LHCN-M2 (cell line): ENCODE data around the gene C14orf132. TPM values are rescaled to one million over a fixed set of nuclear protein-coding genes. Genes with fewer than 3 reads are reported as not detected.
A peak's percentile ranks its signal among the peaks of the same experiment; 100 is the strongest.

Experiments
- DNase-seq: peaks from one replicate; pipeline ENCODE4 v3.0.0-alpha.2; 2012; ENCODE audit warnings: low read depth
- total RNA-seq: library from RNA; depleted of rRNA; stranded (reverse); fragments of >200 nt; gene quantifications from 2 replicates; pipeline ENCODE4 v1.2.3, GENCODE V29; 2014

Gene C14orf132
- total RNA-seq, 1 experiment from 2014 or later: 7.9 TPM

DNA sequence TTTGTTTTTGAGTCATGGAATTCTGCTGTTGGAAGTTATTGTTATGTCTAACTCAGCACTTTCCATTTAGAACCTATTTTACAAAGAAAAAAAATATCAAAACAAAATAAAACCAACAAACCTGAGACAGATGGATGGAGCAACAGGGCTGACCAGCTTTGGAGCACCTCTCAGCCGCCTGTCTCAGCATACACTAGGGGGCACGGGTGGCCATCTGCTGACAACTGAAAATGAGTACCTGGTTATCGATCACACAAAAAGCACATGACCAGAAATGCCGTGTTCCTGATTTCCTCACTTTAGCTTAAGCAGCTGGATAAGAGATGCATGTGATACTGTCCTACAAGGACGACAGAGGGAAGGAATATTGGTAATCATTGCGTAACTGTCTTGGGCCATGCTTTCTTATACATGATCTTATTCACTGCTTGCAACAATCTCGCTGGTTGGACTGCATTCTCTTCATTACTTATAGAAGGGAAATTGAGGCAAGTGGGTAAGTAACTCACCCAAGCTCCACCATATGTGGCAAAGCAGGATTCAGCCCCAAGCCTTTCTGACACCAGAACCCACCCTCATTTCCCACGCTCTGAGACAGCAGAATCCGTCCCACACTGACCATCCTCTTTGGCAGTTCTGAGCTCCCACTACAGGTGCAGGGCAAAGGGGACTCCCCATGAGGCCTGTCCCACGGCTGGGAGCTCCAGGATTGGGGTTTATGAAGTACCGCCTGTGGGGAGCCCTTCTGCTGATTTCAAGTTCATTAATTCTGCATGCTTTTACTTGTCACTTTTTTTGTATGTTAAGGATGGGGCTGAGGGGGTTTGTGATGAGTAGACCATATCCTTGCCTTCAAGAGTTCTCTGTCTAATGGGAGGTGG lies 43.5 kb downstream of the C14orf132 start:
- no peak for DNase-seq

DNA sequence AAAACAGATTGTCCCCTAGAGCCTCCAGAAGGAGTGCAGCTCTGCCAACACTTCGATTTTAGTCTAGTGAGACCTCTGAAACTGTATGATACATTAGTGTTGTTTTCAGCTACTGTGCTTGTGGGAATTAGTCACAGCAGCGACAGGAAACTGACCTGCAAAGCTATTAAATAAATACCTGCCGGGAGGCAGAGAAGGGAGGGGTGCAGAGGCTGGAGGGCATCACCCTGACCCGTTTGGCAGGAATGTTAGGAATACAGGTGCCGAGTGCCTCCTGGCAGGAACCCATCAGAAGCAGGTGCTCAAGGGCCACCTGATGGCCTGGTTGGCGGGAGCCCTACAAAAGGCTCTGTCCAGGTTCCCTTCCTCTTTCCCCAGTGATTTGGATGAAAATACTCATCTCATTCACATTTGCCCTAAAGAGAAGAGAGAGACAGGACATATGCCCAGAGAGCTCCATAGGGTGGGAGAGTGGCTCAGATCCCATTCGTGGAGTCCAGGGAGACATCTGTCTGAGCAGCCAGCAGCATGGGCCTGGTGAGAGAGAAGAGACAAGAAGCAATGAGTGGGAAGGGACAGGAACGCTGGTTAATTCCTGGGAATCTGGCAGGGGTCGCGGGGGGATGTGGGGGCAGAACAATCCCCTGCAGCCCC lies 44.6 kb downstream of the C14orf132 start:
- DNase-seq: no peak

DNA sequence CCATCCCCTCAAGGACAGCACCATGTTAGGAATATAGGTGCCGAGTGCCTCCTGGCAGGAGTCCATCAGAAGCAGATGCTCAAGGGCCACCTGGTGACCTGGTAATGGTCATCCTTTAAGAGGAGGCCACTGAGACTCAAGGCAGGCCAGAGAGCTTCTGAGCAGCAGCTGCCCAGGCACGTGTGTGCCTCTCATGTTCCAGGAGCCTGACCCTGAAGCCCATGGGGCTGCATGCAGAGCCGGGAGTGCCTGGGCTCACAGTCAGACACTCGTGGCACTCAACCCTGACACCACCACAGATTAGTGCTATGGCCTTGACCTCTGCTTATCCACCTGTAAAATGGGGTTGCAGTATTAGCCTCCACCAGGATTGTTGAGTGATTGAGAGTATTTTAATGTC lies 45.6 kb downstream of the C14orf132 start:
- DNase-seq: no peak

DNA sequence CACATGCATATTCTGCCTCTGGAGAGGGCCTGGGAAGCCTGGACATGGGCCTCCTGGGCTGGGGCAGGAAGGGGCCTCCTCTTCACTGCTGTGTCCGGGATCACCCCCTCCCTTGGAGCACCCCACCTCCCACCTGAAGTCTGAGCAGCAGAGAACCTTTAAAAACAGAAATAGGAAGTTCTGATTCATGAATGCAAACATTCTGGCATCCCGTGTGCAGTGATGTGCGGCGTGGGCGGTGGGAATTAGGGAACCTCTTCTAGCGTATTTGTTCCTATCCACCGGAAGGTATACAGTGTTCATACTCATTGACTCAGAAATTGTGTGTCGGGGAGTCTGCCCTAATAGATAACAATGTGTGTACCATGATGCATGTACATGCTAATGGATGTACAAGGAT lies 46.2 kb downstream of the C14orf132 start:
- no peak for DNase-seq

DNA sequence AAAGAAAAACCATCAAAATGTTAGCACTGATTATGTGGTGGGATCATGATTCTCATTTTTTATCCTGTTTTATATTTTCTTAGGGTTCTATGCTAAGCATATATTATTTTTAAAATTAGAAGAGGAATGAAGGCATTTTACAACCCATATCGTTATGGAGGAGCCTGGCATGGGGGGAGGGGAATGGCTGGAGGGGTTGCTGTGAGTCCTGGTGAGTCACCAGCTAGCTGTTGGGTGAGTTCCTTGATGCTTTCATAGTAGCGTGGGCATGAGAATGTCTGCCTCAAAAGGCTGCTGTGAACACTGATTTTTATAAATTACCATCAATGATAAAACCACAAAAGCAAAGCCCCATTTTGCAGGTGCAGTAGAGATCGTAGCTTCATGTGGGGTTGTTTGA lies 46.9 kb downstream of the C14orf132 start:
- peak; percentile 84 for DNase-seq

DNA sequence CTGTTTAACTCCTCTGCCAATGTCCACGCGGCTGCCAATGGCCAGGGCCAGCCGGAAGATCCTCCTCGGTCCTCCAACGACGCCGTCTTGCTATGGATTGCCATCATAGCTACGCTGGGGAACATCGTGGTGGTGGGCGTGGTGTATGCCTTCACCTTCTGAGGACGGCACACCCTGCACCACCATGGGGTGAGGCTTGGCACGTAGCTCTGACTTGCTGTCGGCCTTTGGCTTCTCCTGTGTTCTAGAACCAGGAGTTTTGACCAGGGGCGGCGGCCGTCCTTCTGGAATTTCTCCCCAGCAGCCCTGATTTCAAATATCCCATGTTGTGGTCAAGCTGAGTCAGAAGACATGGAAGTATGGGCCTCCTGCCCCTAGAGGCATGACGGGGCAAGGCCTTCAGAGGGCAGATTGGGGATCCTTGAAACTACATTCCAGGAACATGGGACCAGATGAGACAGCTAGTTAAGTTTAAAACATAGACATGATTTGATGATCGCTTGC lies 47.5 kb downstream of the C14orf132 start:
- peak; percentile 82 for DNase-seq

DNA sequence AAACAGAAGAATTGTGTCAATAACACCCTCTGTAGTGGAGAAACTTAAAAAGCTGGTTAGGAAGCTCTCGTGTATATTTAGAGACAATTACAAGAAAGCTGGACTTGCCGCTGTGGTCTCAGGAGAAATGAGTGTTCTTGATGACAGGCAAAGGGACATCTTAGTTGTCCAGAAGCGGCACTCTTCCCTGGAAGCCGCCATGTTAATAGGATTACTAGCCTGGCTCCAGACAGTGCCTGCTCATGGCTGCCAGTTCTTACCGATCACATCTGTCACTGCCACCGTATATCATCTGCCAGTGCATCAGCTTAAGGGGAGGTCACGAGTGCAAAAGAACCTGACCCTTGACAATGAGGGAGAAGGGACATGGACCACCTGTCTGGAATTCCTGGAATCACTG lies 48.9 kb downstream of the C14orf132 start:
- no peak for DNase-seq

DNA sequence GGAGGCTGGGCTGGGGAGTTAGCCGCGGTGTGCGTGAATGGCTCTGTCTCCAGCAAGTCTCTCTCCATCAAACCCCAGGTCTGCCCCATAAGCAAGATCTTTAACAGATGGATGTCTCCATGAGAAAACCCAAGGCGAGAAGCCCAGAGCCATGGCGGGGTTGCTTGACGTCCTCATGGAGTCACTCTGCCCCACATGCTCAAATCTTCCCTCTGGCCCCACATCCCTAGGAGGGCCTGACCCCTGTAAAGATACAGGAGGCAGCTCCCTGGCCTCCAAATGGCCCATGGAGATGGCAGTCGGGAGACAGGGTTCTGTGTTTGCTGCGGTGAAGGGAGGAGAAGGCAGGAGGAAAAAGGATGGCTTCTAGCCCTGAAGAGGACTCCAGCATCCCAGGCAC lies 49.3 kb downstream of the C14orf132 start:
- no peak for DNase-seq

DNA sequence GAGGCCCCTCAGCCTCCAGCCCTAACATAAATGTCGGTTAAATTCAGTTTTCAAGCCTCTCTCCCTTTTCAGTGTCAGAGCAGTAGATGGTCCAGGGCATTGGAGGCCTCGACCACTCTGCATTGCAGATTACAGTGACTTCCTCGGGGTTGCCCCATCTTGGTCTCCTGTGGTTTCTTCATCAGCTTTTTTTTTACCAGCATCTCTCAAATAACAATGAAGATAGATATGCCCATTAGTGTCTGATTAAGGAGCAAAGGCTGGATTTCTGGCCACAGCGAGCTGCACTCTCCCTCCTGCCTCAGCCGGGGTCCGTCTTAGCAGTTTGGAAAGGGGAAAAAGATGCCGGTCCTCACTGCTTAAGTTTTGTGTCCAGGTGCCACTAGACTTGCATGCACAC lies 49.7 kb downstream of the C14orf132 start:
- no peak for DNase-seq

DNA sequence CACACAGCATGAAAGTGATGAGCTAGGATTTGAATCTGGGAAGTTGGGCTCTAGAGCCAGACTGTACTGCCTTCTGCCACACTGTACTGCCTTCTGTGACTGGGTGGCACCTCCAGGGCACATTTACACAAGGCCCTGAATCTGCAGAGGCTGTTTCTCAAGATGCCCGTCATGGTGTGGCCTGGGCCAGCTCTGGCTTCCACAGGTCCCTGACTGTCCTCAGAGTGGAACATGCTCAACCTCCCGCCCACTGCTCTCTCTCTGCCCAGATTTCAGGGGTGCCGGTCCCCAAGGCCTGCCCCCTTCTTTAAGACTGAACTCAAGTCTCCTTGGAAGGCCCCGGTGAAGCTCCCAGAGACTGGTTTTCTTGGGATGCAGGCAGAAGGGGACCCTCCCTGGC lies 50.2 kb downstream of the C14orf132 start:
- DNase-seq: no peak

DNA sequence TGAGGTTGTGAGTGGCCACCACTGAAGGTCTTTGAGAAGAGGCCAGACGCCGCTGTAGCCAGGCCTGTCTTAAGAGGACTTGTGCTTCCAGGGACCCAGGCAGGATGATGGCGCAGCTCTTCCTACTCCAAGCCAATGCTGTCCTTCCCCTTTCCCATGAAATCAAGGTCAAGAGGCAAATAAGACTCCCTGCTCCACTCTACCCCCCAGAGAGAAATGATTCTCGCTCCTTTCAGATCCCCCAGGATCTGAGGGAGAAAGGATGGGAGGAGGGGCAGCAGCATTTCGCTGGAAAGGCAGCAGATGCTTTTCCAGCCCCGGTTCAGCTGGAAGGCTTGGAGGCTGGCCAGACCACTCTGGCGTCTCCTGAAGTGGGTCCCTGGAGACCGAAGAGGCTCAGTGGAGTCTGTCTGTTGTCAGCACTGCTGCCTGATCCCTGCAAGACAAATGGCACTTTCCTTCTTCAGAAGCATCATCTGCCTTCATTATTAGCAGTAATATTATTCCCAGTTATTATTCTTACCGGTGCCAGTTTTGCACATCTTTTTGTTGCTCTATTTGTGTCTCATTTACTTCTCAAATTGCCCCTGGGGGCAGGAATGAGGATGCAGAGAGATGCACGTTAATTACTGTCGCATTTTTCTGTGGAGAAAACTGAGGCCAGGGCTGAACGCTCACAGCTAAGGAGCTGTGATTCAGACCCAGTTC lies 51.4 kb downstream of the C14orf132 start:
- DNase-seq: peak; percentile 86

DNA sequence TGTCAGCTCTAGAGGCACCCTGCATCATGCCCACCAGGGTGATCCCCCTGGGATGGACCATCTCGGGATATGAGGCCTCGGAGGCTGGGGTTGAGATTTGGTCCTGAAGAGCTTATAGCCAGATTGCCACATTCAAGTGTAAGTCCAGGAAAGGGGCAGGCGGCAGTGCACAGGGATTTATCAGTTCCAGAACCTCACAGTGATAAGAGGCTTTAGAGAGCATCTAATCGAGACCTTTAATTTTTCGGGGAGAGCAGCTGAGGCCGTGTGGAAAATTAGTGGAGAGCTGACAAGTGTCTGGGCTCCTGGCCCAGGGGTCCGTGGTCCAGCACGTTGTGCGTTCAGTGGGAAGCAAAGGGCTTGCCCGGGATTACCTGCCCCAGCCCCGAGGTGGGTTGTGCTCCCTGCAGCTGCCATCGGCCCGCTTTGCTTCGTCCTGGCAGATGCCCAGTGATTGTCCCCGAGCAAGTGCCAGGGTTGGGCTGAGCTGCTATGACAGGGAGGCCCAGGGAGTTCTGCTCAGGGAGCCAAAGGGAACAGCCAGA lies 52.1 kb downstream of the C14orf132 start:
- no peak for DNase-seq

DNA sequence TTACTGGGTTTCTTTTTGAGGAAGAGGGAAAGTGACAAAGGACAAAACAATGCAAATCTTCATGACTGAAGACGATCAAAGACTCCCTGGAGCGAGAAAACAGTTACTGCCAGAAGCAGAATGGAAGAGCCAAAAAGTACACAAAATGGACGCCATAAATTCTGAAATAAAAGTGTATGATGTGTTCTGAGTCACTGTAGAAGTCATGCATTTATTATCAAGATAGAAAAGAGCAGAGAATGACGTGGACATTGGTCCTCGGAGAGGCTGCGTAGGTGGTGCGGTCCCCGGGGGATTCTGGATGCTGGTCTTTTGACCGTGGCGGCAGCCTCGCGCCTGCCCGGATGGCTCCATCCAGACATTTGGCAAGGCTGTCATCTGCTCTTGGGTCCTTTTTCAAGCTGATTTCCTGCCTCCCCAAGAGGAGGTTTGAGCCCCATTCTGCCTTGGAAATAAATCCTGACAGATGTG lies 52.8 kb downstream of the C14orf132 start:
- DNase-seq: no peak

DNA sequence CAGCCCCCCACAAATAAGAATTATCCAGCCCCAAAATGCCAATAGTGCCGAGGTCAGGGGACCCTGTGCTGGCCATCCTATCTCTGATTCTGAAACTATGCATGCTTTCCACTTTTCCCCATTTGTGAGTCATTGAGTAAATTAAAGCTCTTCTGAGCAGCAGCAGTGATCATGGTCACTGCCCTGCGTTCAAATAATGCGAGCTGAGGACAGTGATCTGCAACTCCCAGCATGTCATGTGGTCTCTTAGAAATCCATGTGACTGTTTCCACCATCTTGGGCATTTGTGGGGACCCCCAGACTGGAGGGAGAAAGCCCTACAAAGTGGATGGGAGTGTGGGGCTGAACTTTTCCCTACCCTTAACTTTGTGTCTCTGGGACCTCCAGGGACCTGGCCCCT lies 53.8 kb downstream of the C14orf132 start:
- DNase-seq: no peak

DNA sequence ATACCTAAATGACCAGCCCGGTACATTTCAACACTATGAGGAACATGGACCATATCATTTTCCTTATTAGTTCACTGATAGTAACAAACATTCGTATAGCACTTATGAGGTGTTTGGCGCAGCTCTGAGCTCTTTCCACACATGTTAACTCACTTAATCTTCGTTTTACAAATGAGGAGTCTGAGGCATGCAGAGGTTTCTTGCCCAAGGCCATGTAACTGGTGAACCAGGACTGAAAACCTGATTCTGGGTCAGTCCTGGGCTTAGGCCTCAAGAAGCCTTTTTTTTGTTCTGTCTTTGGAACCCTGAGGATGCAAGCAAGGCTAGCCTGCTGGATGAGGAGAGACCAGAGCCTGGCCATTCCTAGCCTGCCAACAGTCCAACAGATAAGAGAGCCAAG lies 55.0 kb downstream of the C14orf132 start:
- no peak for DNase-seq

DNA sequence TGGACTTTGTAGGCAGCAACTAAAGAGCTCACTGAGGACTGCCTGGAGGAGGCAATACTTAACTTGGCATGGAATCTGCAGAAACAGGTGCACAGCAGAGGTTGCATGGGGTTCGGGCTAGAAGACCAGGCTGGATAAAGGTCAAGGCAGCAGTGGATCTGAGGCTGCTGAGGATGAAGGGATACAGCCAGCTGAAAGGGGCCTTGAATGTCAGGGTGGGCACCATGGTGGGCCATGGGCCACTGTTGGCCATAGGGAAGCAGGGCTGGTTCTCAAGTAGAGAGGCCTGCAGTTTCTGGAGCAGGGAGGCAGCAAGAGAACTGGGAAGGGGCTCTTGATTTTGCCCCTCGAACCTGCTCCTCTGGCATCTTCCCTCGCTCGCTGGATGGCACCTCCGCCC lies 55.5 kb downstream of the C14orf132 start:
- DNase-seq: no peak

DNA sequence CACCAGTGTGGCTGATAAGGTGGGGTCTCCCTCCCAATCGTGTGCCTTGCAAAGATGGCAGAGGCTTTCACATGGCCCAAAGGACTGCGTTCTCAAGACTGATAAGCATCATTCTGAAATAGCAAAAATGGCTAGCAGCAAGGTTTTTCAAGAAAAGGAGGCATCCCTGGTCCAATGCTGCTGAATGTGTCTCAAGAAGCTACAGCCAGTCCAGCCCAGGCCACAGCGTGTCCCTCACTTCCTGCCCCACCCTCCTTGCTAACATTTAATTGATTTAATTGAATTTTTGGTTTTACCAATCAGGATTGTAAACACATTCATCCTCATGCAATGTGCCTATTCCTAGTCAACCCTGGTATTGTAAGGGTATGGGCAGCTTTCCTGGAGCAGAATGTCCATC lies 55.9 kb downstream of the C14orf132 start:
- no peak for DNase-seq

DNA sequence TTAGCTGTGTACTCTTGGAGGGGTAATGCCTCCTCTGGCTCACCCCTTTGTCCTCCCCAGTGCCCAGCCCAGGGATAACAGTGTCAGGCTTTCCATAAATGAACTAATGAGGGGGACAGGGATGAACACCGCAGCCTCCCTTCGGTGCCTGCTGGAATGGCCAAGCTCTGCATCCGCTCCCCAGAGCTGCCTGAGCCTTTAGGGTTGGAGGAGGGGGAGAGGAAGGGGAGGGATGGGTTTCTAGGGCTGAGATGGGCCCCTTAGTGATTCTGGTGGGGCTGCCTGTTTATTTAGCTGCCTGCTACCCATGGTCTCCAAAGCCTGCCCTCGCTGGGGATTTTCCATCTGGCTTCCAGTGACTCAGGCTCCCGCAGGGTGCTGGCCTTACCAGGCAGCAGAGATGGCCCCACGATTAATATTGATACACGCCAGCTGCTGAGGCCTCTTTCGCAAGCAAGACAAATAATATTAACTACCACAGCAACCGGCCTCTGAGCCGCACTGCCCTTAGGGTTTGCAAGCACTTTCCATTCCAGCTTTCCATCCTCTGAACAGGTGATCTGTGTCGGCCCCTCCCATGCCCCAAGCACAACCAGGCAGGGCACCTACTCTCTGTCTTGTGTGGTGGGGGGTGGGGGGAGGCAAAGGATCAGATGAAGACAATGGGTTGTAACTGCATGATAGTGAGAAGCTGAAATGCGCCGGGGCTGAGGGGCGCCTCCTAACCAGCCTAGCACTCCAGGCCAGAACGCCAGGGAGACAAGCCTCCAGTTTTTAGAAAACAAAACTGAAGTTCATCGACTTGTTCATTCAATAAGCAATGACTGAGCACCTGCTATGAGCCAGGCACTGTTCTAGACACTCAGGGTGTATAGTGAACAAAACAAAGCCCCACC lies 56.7 kb downstream of the C14orf132 start:
- DNase-seq: peak; percentile 91

DNA sequence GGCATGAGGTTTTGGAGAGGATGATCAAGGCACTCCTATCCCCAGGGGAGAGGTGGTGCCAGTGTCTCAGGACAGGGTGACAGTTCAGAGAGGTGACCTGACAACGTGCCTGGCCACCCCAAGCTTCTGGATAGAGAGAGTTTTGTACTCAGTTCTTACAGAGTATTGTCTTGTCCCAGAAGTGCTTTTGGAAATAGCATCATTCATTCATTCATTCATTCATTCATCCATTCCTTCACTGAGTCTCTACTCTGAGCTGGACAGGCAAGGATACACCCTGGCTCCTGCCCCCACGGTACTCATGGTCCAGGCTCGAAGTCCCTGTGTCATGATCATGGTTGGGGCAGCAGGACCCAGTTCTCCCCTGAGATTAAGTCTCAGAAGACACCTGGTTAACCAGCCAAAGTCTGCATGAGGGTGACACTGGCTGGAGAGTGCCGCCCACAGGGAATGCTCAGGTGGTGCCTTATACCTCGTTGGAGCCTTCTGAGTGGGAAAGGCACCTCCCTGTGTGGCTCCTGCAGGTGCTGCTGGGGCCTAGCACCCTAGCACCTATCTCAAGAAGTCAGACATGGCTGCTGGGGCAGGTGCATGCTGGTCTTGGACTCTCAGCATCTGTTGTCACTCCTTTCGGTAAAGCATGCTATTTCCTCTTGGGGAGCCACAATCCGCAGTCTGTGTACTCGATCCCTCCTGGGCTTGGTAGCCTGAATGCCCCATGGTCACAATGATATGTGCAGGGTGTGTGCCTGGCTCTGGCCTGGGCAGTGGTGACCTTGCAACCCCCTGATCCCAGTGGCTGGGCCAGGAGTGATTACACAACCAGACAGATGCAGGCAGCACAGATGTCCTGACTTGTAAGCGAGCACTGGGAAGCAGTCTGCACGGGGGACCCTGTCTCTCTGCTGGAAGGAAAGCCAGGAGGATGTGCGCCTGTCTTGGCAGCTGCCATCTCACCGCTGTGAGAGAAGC lies 57.8 kb downstream of the C14orf132 start:
- no peak for DNase-seq

DNA sequence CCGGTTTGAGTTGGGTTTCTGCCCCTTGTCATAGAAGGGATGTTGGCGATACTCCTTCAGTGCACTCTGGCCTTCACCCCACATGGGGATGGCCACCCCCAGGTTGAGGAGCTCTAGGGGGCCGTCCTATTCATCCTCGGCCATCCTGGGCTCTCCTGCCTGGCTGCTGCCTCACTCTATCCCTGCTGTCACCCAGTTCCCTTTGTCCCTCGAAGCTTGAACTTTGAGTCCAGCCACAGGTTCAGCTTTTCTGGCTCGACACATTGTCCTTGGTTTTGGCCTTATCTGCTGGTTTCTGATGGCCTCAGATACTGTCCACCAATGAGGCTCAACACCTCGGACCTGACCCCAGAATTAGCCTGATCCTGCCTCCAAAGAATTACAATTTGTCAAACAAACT lies 58.6 kb downstream of the C14orf132 start:
- DNase-seq: no peak
